PC-9 (cell line): ENCODE results near the gene RELB. TPM values are rescaled to one million over a fixed set of nuclear protein-coding genes. Genes with fewer than 3 reads are reported as not detected.

ENCODE experiments used
- BruUV-seq: library from RNA; stranded (reverse); fragments of 400-500 nt; replicated peaks from 2 replicates; lab custom pipeline; 2021; lab: Mats Ljungman, UMichigan
- CTCF ChIA-PET: fragments of 300-600 bp; sonication (Branson Sonifier 250); formaldehyde crosslinking; loops from one replicate; lab custom pipeline; 2022; ENCODE audit warnings: antibody characterized with exemption; lab: Charles Lee
- POLR2A ChIA-PET: fragments of 300-600 bp; sonication (Branson Sonifier 250); formaldehyde crosslinking; loops from one replicate; lab custom pipeline; 2022; ENCODE audit warnings: antibody characterized with exemption; ENCODE audit not compliant: unreplicated experiment; lab: Charles Lee
- DNase-seq, 2 experiments: peaks; one replicate each; pipeline versions ENCODE4 v3.0.0 to v3.0.0-alpha.2; 2015 to 2022; ENCODE audit warnings: mixed read lengths in 1 of 2
- H2AFZ ChIP-seq: fragments of 200-600 bp; sonication (generic); 2 replicates; pipeline ENCODE4 v1.8.1; 2017; ENCODE audit warnings: antibody characterized with exemption
- H3F3A ChIP-seq: fragments of 200-600 bp; sonication (generic); 2 replicates; pipeline ENCODE4 v1.8.1; 2017; ENCODE audit warnings: antibody characterized with exemption, mild to moderate bottlenecking, low read depth; ENCODE audit not compliant: insufficient read depth
- H3K27ac ChIP-seq: fragments of 200-600 bp; sonication (generic); 2 replicates; pipeline ENCODE4 v1.6.1; 2016; ENCODE audit warnings: mixed run types
- H3K27me3 ChIP-seq: fragments of 200-600 bp; sonication (generic); 2 replicates; pipeline ENCODE4 v1.6.1; 2016; ENCODE audit warnings: low read depth, mixed run types; ENCODE audit not compliant: insufficient read depth
- H3K36me3 ChIP-seq: fragments of 200-600 bp; sonication (generic); 2 replicates; pipeline ENCODE4 v1.6.1; 2016; ENCODE audit warnings: low read depth, mixed run types
- H3K4me1 ChIP-seq: fragments of 200-600 bp; sonication (generic); replicated peaks from 2 replicates; pipeline ENCODE4 v1.6.1; 2016; ENCODE audit warnings: mixed run types; ENCODE audit not compliant: insufficient read depth
- H3K4me2 ChIP-seq: fragments of 200-600 bp; sonication (generic); 2 replicates; pipeline ENCODE4 v1.6.1; 2017; ENCODE audit warnings: mixed run types
- H3K4me3 ChIP-seq: fragments of 200-600 bp; sonication (generic); 2 replicates; pipeline ENCODE4 v1.6.1; 2016; ENCODE audit warnings: mixed run types
- H3K79me2 ChIP-seq: fragments of 200-600 bp; sonication (generic); 2 replicates; pipeline ENCODE4 v1.6.1; 2017; ENCODE audit warnings: low read depth, mixed run types
- H3K9me2 ChIP-seq: fragments of 200-600 bp; sonication (generic); 2 replicates; pipeline ENCODE4 v1.8.1; 2017; ENCODE audit warnings: mild to moderate bottlenecking; ENCODE audit not compliant: insufficient read depth
- H3K9me3 ChIP-seq: fragments of 200-600 bp; sonication (generic); 2 replicates; pipeline ENCODE4 v1.8.1; 2016; ENCODE audit warnings: low read depth; ENCODE audit not compliant: insufficient read depth
- H4K20me1 ChIP-seq: fragments of 200-600 bp; sonication (generic); 2 replicates; pipeline ENCODE4 v1.8.1; 2017; ENCODE audit not compliant: insufficient read depth
- CTCF ChIP-seq: fragments of 200-600 bp; sonication (generic); conservative IDR thresholded peaks from 2 replicates; pipeline ENCODE4 v1.6.1; 2017; ENCODE audit warnings: mixed run types, antibody characterized with exemption, mild to moderate bottlenecking, moderate library complexity
- EZH2 ChIP-seq: fragments of 200-600 bp; sonication (generic); IDR thresholded peaks from 2 replicates; pipeline ENCODE4 v1.8.0; 2017; ENCODE audit warnings: antibody characterized with exemption, low read depth
- intact Hi-C: fragments of 100-400 bp; cut with micrococcal nuclease; formaldehyde crosslinking; loops from one replicate; pipeline ENCODE4 v1.10.0; 2022; ENCODE audit not compliant: unreplicated experiment
- total RNA-seq: library from RNA; stranded (reverse); gene quantifications from 2 replicates; pipeline ENCODE4 v1.2.3, GENCODE V29; 2021

The RELB gene
- total RNA-seq, 1 experiment from 2014 or later = 5.8 TPM

GRCh38 chr19:45037393-45038169 is 36.3 kb downstream of the RELB start:
- intact Hi-C loops = no loop called here
- POLR2A ChIA-PET = no interaction called here
- no TSS peak for BruUV-seq

GRCh38 chr19:45038931-45039893 is 37.9 kb downstream of the RELB start, which contains the start of gene CLASRP:
Gene CLASRP, plus strand, starts transcription at chr19:45039045. Its CDS starts 1,168 bp downstream, at chr19:45040213.
- Histone ChIP-seq H3K79me2 (peaks cover 50% of the 10 kb centered on the region), H3K4me3 (peak within 1 kb of the TSS; percentile 100), H4K20me1 (peaks cover 45% of the 10 kb centered on the region), H3K27ac (peak within 1 kb of the TSS; percentile 81), H3F3A (peaks cover 19% of the 10 kb centered on the region; the same call in 1 of the 2 replicates), H2AFZ (peak within 1 kb of the TSS; percentile 99), H3K9me3 (no peaks in the 10 kb centered on the region), H3K4me1 (peaks cover 12% of the 10 kb centered on the region), H3K4me2 (peak within 1 kb of the TSS; percentile 99), H3K27me3 (no peaks in the 10 kb centered on the region), H3K36me3 (peaks cover 33% of the 10 kb centered on the region), H3K9me2 (no peaks in the 10 kb centered on the region)
- intact Hi-C loops = no loop called here
- TF ChIP-seq EZH2 (no peak), CTCF (no peak)
- peak; percentile 77 to 90 for DNase-seq
- POLR2A ChIA-PET = interaction anchor here (0.6 to 1.2 kb wide), 9 partner anchors 10 to 469 kb away, joined by 3 to 10 read pairs (median 6); partner anchors contain the start of gene TRAPPC6A
- BruUV-seq = no TSS peak
- CTCF ChIA-PET = interaction anchor here (0.5 to 1.3 kb wide), 3 partner anchors 10 to 440 kb away, joined by 3 to 6 read pairs (median 3); no protein-coding TSS in a partner anchor

More at GRCh38 chr19:45037393-45038169, 36.3 kb downstream of the RELB start:
- CTCF ChIA-PET = interaction anchor here (0.6 kb wide), 1 partner anchor 31 kb away, joined by 8 read pairs; no protein-coding TSS in a partner anchor
- peaks cover 36% of the 10 kb centered on the region for H3K79me2 ChIP-seq
- DNase-seq = no peak
- no peak overlapping the region for H2AFZ ChIP-seq
- H3K9me3 ChIP-seq = no peaks in the 10 kb centered on the region
- TF ChIP-seq EZH2 = no peak
- TF ChIP-seq CTCF = no peak
- H3K27me3 ChIP-seq = no peaks in the 10 kb centered on the region
- H3K4me2 ChIP-seq = no peak overlapping the region; the same call in 1 of the 2 replicates
- H3K4me3 ChIP-seq = no peak overlapping the region
- H4K20me1 ChIP-seq = peaks cover 31% of the 10 kb centered on the region
- peaks cover 12% of the 10 kb centered on the region for H3K4me1 ChIP-seq
- no peak overlapping the region for H3K27ac ChIP-seq
- H3F3A ChIP-seq = peaks cover 19% of the 10 kb centered on the region; the same call in 1 of the 2 replicates
- H3K36me3 ChIP-seq = peaks cover 21% of the 10 kb centered on the region
- H3K9me2 ChIP-seq = no peaks in the 10 kb centered on the region
